IPS DF 6.9 (cell line): ENCODE results near the gene CALCOCO1.

Experiments used
- DNase-seq: peaks from one replicate; pipeline ENCODE4 v3.0.0-alpha.2; 2013; ENCODE audit warnings: low read depth, low spot score
- H3K27ac ChIP-seq: one replicate; pipeline ENCODE4 v1.5.1; 2013; ENCODE audit warnings: low read length, control low read depth
- H3K27me3 ChIP-seq: 2 replicates; pipeline ENCODE4 v1.6.1; 2013; ENCODE audit warnings: mild to moderate bottlenecking, low read length; ENCODE audit not compliant: control insufficient read depth, insufficient read depth
- H3K36me3 ChIP-seq: 2 replicates; pipeline ENCODE4 v1.6.1; 2013; ENCODE audit warnings: low read length; ENCODE audit not compliant: control insufficient read depth, insufficient read depth
- H3K4me1 ChIP-seq: 2 replicates; pipeline ENCODE4 v1.6.1; 2013; ENCODE audit warnings: low read length; ENCODE audit not compliant: control insufficient read depth, insufficient read depth
- H3K4me3 ChIP-seq: 2 replicates; pipeline ENCODE4 v1.5.1; 2013; ENCODE audit warnings: mild to moderate bottlenecking, low read length
- H3K9me3 ChIP-seq: 2 replicates; pipeline ENCODE4 v1.6.1; 2013; ENCODE audit warnings: low read length, inconsistent platforms; ENCODE audit not compliant: control insufficient read depth, insufficient read depth
- WGBS: extraction: QIAGEN DNeasy Blood & Tissue Kit; methylation state at CpG from one replicate; pipeline ENCODE4 v1.1.7; 2013; ENCODE audit warnings: mixed read lengths, missing lambda C conversion rate; ENCODE audit not compliant: insufficient read length, insufficient coverage; 5-methylcytosine and 5-hydroxymethylcytosine counted together

The CALCOCO1 gene

GRCh38 chr12:53743266-53744129, 16.2 kb upstream of the CALCOCO1 start:
- Histone ChIP-seq H3K4me1 (0 out of 2 replicates have a peak, but pooled peaks cover 6% of the 10 kb centered on the region), H3K27me3 (peaks cover 36% of the 10 kb centered on the region), H3K9me3 (no peaks in the 10 kb centered on the region), H3K4me3 (no peak overlapping the region), H3K27ac (no peak overlapping the region), H3K36me3 (no peaks in the 10 kb centered on the region)
- no CpG with 5 or more reads among the region's 16 CpGs for WGBS
- no peak for DNase-seq

DNA sequence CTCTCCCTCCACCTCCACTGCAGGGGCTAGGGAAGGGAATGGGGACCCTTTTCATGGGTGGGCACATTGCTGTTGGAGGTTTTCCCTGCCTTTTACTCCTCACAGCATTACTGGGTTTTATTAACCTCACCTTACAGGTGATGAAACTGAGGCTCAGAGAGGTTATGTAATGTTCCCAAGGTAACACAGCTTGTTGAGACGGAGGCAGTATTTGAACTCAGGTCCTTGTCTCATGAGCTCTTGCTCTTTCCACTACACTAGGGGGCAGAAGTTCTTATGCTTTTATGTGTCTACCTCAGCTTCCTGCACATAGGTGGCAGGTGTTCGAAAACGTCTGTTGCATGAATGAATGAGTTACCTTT, 12.9 kb upstream of the CALCOCO1 start:
- WGBS = no CpG with 5 or more reads among the region's 3 CpGs

DNA sequence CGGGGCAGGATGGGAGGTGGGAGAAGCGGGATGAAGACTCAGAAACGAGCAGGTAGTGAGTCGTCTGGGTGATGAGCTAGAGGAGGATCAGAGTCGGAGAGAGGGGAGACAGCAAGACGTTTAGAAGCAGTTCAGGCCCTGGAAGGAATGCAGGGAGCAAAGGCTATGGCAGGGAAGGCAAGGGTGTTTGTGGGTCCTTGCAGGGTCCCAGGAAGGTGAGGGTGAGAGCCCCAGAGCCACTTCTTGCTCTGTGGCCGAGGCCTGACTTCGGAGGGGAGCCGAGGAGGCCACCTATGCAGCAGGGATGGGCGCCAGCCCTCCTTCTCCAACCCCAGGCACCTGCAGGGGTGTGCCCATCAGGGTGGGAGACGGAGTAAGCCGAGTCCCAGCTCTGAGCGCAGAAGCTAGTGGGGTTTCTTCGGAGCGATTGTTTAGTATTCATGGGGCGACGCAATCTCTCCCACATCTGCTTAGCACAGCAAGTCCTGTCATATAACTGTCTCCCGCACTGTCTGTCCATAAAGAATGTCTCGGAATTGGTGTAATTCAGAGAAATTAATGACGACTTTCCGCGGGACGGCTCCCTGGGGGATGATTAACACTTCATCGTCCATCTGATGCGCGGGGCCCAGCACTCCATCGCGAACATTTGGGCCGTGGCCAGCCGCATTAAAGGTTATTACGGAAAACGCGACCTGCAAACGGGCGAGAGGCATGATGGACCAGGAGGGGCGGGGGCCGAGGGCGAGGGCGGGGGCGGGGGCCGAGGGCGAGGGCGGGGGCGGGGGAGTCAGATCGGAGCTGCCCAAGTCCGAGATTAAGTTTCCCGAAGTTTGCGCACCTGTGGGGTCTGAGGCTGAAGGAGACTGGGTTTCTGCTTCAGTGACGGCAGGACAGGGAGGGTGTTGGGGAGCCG, 12.2 kb upstream of the CALCOCO1 start:
- Histone ChIP-seq H3K9me3 (no peaks in the 10 kb centered on the region), H3K4me3 (peak overlapping the region; percentile 28; the same call in 1 of the 2 replicates), H3K36me3 (no peaks in the 10 kb centered on the region), H3K4me1 (0 out of 2 replicates have a peak, but pooled peaks cover 3% of the 10 kb centered on the region), H3K27ac (no peak overlapping the region), H3K27me3 (peaks cover 38% of the 10 kb centered on the region)
- WGBS = no CpG with 5 or more reads among the region's 50 CpGs
- no peak for DNase-seq

More for the DNA sequence above, 12.9 kb upstream of the CALCOCO1 start:
- H3K4me1 ChIP-seq = 0 out of 2 replicates have a peak, but pooled peaks cover 3% of the 10 kb centered on the region
- H3K9me3 ChIP-seq = no peaks in the 10 kb centered on the region
- no peak for DNase-seq
- peak overlapping the region; percentile 24; the same call in 1 of the 2 replicates for H3K4me3 ChIP-seq
- H3K27me3 ChIP-seq = peaks cover 38% of the 10 kb centered on the region
- H3K27ac ChIP-seq = no peak overlapping the region
- no peaks in the 10 kb centered on the region for H3K36me3 ChIP-seq

DNA sequence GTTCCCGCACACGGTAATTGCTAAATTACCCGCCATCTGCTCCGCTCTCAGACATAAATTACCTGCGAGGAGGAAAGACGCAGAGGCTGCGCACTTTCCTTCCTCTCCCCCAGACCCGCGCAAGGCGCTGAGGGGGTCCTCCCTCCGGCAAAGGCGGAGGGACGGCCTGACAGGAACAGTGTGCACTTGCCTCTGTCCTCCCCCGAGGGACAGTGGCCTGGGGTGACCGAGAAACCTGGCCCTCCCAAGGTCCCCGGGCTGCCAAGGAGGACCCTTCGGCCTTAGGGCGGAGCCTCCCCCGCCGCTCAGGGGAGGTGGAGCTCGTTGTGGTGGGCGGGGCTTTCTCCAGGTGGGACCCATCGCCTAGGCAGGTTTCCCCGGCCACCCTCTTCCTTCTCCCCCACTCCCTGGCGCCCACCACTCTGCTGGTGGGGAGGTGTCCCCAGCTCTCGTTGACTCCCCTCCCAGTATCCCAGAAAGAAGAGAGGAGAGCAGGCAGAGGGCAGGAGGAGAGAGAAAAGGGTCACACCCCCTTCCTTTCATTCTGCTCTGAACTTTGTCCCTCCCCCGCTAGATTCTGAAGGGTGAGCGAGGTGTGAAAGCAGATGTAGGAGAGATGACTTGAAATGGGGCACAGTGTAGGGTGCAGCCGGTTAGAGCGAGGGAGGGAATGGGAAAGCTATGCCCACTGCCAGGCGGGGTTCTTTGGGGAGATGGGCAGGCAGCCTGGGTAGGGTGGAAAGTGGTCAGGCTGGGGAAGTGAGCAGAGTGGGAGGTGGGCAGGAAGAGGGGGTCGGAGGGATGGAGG, 11.4 kb upstream of the CALCOCO1 start:
- no CpG with 5 or more reads among the region's 32 CpGs for WGBS
- H3K27ac ChIP-seq = no peak overlapping the region
- H3K27me3 ChIP-seq = peaks cover 38% of the 10 kb centered on the region
- H3K4me3 ChIP-seq = peak overlapping the region; percentile 66; the same call in 1 of the 2 replicates
- H3K36me3 ChIP-seq = no peaks in the 10 kb centered on the region
- H3K4me1 ChIP-seq = 0 out of 2 replicates have a peak, but pooled peaks cover 3% of the 10 kb centered on the region
- DNase-seq = no peak
- H3K9me3 ChIP-seq = no peaks in the 10 kb centered on the region

- WGBS = no CpG with 5 or more reads among the region's 14 CpGs
- H3K4me1 ChIP-seq = 0 out of 2 replicates have a peak, but pooled peaks cover 3% of the 10 kb centered on the region
- no peaks in the 10 kb centered on the region for H3K36me3 ChIP-seq
- H3K4me3 ChIP-seq = peak overlapping the region; percentile 66; the same call in 1 of the 2 replicates
- H3K27ac ChIP-seq = no peak overlapping the region
- H3K9me3 ChIP-seq = no peaks in the 10 kb centered on the region
- DNase-seq = no peak
- H3K27me3 ChIP-seq = peaks cover 38% of the 10 kb centered on the region
Observed at GRCh38 chr12:53737951-53738405, 10.7 kb upstream of the CALCOCO1 start.

DNA sequence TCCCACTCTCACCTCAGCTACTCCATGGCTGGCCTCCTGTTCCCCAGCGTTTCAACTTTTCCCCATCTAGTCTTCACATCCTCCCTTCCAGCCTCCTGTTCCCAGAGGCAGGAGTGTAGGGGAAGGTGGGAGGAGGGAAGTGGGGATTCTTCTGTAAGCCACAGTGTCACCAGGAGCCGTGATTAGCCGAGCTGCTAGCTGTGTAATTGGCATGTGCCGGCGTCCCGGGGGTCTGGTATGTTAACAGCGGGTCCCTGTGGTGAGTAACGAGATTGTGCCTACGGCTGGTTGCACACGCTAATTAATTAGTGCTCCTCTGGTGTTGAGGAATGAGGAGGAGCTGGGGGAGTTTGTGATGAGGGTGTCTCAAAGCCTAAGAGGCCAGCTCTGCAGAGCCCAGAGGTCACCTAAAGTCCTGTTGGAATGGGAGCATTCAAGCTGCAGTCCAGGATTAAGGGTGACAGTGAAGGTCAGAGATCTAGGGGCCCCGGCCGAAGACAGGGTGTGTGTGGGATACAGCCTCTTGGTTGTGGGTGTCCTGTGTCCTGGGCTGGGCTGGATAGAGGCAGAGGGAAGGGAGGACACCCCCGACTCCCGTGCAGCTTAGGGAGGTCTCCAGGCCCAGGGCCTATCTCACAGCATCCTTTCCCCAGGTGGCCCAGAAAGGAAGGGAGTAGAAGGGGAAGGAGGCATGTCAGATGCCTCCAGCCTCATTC, 10.0 kb upstream of the CALCOCO1 start:
- 0 out of 2 replicates have a peak, but pooled peaks cover 3% of the 10 kb centered on the region for H3K4me1 ChIP-seq
- WGBS = no CpG with 5 or more reads among the region's 14 CpGs
- DNase-seq = no peak
- H3K9me3 ChIP-seq = no peaks in the 10 kb centered on the region
- H3K27ac ChIP-seq = no peak overlapping the region
- H3K27me3 ChIP-seq = peaks cover 38% of the 10 kb centered on the region
- H3K36me3 ChIP-seq = no peaks in the 10 kb centered on the region
- H3K4me3 ChIP-seq = no peak overlapping the region

DNA sequence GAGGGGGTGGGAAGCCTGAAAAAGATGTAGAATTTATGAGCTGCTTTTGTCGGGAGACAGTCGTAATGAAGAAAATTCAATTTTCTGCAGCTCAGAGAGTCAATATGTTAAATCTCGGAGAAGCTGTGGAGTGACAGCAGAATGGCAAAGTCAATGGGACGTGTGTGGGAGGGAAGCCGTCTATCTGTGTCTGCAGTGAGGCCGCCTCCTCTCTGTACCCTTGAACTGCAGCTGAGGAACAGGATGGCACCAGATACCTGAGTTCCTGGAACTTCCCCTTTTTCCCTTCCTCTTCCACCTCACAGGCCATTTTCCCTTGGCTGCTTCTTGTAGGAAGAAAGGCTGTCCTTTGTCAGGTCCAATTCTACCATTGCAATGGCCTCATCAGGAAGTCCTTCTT, 9.3 kb upstream of the CALCOCO1 start:
- Histone ChIP-seq H3K27ac (no peak overlapping the region), H3K4me1 (0 out of 2 replicates have a peak, but pooled peaks cover 3% of the 10 kb centered on the region), H3K27me3 (peaks cover 38% of the 10 kb centered on the region), H3K4me3 (no peak overlapping the region), H3K36me3 (no peaks in the 10 kb centered on the region), H3K9me3 (no peaks in the 10 kb centered on the region)
- DNase-seq = no peak
- no CpG with 5 or more reads among the region's 6 CpGs for WGBS

DNA sequence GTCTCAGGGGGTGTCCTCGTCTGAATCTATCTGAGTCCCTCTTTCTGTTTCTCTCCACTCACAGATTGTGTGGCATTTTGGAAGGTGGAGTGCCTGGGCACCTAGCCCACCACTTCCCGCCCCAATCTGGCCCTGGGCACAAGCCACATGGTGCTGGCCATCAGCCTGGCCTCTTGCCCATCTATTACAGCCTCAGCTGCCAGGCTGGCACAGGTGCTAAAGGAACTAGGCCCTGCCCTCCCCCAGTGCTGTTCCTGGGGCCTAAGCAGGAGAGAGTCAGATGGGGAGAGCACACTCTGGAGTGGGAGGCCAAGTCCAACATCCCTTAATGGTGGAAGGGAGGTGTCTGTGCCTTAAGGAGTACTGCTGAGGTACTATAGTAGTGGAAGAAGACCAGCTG, 8.3 kb upstream of the CALCOCO1 start:
- Histone ChIP-seq H3K4me3 (no peak overlapping the region), H3K27ac (no peak overlapping the region), H3K4me1 (0 out of 2 replicates have a peak, but pooled peaks cover 3% of the 10 kb centered on the region), H3K27me3 (peaks cover 35% of the 10 kb centered on the region), H3K9me3 (no peaks in the 10 kb centered on the region), H3K36me3 (no peaks in the 10 kb centered on the region)
- DNase-seq = no peak
- no CpG with 5 or more reads among the region's 2 CpGs for WGBS

DNA sequence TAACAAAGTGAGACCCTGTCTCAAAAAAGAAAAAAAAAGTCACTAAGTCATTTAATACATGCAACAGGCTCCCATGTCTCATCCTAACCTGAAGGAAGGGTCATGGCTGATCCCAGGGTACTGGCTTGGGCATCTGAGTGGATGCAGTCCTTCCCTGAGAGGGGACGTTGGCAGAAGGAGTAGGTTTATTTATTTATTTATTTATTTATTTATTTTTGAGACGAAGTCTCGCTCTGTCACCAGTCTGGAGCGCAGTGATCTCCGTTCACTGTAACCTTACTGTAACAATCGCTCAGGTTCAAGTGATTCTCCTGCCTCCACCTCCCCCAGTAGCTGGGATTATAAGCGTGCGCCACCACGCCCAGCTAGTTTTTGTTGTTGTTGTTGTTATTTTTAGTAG, 7.2 kb upstream of the CALCOCO1 start:
- Histone ChIP-seq H3K27me3 (peaks cover 25% of the 10 kb centered on the region; the same call in 1 of the 2 replicates), H3K36me3 (no peaks in the 10 kb centered on the region), H3K9me3 (no peaks in the 10 kb centered on the region), H3K27ac (no peak overlapping the region), H3K4me1 (0 out of 2 replicates have a peak, but pooled peaks cover 3% of the 10 kb centered on the region), H3K4me3 (no peak overlapping the region)
- DNase-seq = no peak
- no CpG with 5 or more reads among the region's 9 CpGs for WGBS
